ENCODE data around the gene UROC1.

UROC1 gene

DNA sequence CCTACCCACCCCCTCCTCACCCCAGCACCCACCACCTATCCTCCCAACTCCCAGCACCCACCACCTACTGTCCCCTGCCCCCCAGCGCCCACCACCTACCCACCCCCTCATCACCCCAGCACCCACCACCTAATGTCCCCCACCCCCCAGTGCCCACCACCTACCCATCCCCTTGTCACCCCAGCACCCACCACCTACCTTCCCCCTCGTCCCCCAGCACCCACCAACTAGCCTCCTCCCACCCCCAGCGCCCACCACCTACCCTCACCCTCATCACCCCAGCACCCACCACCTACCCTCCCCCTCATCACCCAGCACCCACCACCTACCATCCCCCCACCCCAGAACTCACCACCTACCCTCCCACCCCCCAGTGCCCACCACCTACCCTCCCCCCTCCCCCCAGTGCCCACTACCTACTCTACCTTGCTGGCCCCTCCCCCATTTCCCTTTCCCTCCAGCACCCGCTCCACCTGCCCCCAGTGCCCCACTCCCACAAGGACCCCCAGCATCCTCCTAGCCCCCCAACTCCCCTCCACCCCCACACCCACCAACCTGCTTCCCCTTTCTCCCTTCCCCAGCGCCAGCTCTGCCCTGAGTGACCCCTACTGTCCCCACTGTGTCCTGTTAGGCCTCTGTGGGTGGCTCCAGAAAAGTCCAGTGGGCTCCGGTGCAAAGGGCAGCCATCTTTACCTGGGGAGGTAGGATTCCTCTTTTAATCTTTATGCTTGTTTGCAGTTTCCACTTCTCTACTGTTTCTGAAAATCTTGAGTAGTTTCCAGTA is 1.2 kb downstream of the UROC1 start:
- no peak for DNase-seq (ENCODE audit: low spot score)

DNA sequence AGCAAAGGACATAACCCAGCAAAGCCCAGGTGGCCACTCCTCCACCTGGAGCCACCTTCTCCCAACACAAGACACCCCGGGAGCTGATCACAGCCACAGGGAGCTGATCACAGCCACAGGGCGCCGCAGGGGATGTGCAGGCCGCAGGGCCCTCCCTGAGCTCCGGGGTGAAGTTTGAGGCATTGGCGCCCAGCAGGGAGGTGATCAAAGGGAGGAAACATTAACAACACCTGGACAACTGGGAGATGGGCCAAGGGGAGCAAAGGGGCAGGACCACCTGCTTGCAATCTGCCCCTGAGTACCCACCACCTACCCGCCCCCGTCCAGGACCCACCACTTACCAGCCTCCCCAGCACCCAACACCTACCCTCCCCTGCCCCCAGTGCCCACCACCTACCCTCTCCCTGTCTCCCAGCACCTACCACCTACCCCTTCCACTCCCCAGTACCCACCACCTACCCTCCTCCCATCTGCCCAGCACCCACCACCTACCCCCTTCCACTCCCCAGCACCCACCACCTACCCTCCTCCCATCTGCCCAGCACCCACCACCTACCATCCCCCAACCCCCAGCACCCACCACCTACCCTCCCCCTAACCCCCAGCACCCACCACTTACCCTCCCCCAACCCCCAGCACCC is 2.4 kb downstream of the UROC1 start:
- DNase-seq (ENCODE audit: low spot score): no peak

DNA sequence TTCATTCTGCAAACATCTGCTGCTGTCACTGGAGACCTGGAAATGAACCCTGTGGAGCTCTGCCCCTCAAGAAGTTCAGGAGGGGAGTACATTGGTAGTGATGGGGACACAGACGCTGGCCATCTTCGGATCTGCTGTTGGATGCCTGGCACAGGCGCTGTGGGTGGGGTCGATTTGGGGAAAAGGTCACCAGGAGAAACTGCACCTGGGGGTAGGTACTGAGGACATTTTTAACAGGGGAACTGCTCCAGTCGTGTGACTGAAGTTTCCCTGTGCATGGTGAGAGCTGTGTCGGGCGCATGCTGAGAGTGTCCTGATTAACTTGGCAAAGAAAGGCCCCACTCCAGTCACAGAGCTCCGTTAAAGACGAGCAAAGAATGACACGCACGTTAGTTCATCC is 3.4 kb downstream of the UROC1 start:
- DNase-seq (ENCODE audit: low spot score): no peak

GRCh38 chr3:126512916-126513650 is 4.5 kb downstream of the UROC1 start:
- no peak for DNase-seq (ENCODE audit: low spot score)

DNA sequence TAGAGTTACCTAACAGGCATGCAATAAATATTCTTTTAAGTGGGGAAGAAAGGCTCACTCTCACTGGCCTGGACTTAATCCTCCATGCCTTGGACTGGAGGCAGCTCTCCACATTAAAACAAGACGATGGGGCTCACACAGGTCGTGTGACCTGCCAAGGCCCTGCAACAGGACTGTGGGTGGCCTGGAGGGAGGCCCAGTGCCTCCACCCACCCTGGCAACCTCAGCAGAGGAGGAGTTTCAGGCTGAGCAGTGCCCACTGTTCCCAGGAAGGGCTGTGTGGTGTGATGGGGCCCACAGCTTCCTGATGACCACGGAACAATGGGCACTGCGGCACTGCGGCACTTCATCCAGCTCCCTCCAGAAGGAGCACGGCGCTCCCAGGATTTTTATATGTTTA is 5.5 kb downstream of the UROC1 start:
- DNase-seq (ENCODE audit: low spot score): no peak

GRCh38 chr3:126511291-126511690 is 6.3 kb downstream of the UROC1 start:
- DNase-seq (ENCODE audit: low spot score): no peak

GRCh38 chr3:126510308-126510910 is 7.2 kb downstream of the UROC1 start:
- DNase-seq (ENCODE audit: low spot score): no peak

GRCh38 chr3:126509597-126510307 is 7.8 kb downstream of the UROC1 start:
- DNase-seq (ENCODE audit: low spot score): no peak

DNA sequence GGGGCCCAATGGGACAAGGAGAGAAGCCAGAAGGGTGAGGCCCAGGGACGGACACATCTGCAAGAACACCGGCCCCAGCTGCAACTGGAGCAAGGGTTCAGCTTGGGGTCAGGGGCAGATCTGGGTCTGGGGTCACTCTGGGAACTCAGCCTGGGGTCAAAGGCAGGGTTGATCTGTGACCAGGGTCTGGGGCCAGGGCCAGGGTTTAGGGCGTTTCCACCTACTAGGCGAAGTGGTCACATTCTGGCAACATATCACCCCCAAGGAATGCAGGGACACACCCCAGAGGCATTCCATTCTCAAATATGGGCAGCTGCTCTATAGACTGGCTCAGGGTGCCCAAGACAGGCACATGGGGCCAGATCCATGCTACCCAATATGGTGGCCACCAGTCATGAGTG is 9.0 kb downstream of the UROC1 start:
- DNase-seq (ENCODE audit: low spot score): peak; percentile 74

- no peak for DNase-seq (ENCODE audit: low spot score)
Observed at GRCh38 chr3:126507886-126508285, 9.7 kb downstream of the UROC1 start.

DNA sequence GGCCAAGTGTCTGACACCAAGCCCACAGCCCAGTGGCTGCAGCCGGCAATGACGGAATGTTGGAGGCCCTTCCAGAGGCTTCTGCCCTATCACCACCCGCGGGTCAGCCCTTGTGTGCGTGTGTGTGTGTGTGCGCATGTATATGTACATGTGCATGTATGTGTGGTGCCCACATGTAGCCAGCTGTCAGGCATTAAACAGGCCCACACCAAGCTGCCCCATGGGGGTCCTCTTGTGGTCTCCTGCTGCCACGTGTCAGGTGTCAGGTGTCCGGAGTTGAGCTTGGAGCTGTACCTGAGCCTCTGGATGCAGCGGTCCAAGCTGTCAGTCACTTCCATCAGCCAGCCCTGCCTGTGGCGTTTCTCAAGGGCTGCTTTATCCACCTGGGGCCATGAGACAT is 13.9 kb downstream of the UROC1 start:
- no peak for DNase-seq (ENCODE audit: low spot score)

GRCh38 chr3:126502656-126503055 is 14.9 kb downstream of the UROC1 start:
- DNase-seq (ENCODE audit: low spot score): no peak

DNA sequence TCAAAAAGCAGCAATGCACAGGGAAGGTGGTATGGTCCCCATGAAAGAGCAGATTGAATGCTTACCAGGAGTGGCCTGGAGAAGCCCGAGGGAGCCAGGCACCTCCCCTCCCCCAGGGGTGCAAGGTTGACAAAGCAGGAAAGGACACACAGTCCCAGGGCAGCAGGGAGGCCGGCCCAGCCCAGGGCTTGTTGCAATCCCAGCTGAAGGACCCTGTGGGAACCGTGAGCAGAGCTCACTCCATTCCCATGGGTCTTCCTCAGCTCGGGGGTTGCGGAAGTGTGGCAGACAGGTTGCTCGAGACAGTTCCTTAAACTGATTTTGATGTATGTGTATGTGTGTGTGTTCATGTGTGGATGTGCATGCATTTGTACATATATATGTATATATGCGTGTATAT is 15.8 kb downstream of the UROC1 start:
- no peak for DNase-seq (ENCODE audit: low spot score)

DNA sequence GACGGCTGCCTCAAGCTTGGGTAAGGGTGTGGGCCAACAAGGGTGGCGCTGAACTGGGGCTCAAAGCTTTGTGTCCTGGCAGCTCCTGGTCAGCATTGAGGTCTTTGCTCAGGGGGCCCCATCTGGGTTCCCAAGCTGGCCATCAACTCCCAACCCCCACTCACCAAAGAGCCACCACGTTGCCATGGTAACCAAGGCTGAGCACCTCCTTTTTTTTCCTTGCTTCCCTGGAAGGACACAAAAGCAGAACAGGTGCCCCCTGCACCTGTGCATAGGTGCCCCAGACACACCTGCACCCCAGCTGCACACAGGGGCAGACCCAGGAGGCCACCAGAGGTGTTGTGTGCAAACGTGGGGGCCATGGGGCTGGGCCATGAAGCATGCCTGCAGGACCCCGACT is 16.5 kb downstream of the UROC1 start:
- DNase-seq (ENCODE audit: low spot score): no peak

DNA sequence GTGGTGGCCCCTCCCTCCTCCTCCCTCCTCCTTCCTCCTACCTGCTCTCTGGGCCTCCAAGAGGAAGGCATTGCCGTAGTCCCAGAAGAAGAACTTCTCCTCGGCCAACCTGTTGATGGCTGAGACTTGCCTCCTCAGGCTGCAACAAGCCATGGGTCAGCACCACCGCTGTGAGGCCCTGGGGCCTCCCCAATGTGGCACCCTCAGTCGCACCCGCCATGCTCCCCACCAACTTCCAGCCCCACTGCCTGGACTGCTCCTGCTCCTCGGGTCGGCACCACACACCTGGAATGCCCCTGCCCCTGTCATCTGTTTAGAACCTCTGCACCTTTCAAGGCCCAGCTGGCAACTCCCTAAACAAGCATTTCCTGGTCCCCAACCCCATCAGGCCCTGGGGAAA is 17.6 kb downstream of the UROC1 start:
- no peak for DNase-seq (ENCODE audit: low spot score)

DNA sequence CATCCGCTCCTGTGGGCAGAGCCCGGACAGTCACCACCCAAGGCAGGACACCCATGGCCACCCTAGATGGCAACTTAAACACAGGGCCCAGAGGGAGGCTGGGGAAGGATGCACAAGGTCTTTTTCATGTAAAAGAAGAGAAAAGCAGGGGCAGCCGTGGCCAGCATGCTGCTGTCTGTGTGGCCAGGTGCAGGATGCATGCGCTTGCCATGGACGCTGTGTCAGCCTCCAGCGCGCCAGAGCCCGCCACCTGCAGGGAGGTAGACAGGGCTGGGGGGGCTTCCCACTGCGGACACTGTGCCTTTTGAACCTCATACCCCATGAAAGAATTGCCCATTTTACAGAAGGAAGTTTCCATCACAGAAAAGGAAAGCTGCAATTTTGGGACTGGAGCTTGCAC is 18.2 kb downstream of the UROC1 start:
- no peak for DNase-seq (ENCODE audit: low spot score)

DNA sequence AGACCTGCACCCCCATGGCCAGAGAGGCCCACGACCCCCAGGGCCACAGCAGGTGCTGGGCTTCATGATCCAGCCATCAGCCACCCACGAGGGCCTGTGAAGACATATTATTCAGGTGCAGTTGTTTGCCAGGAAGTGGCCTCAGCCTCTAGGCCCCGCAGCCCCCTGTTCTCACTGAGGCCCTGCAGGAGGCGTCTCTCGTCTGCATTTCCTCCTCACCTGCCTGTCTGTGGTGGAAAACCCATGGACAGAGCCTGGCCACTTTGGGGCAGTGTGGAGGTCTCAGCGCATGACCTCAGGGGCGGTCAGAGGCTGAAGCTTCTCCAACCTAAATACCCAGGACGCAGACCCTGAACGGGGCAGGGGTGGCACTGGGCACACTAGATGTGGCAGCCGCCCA is 18.6 kb downstream of the UROC1 start:
- DNase-seq (ENCODE audit: low spot score): no peak

- no peak for DNase-seq (ENCODE audit: low spot score)
Observed at GRCh38 chr3:126498461-126498860, 19.1 kb downstream of the UROC1 start.

GRCh38 chr3:126497956-126498355 is 19.6 kb downstream of the UROC1 start:
- DNase-seq (ENCODE audit: low spot score): no peak

- DNase-seq (ENCODE audit: low spot score): no peak
Observed at GRCh38 chr3:126496894-126497850, 20.4 kb downstream of the UROC1 start.

- DNase-seq (ENCODE audit: low spot score): no peak
Observed at GRCh38 chr3:126495786-126496185, 21.8 kb downstream of the UROC1 start.

Data from AG20443 (cell line).